VCaP (cell line): Measurements from ENCODE around the gene GJC1.

Experiments used
- H3K27ac ChIP-seq: fragments of 450-650 bp; 2 replicates; pipeline ENCODE4 v1.5.1; 2017
- CTCF ChIP-seq: fragments of 450-650 bp; conservative IDR thresholded peaks from 2 replicates; pipeline ENCODE4 v1.5.1; 2017; ENCODE audit warnings: mild to moderate bottlenecking, moderate library complexity

Gene GJC1

GRCh38 chr17:44796731-44797130 is 33.4 kb downstream of the GJC1 start:
- no peak for TF ChIP-seq CTCF
- no peak overlapping the region for H3K27ac ChIP-seq

GRCh38 chr17:44795928-44796327 is 34.2 kb downstream of the GJC1 start:
- no peak for TF ChIP-seq CTCF
- no peak overlapping the region for H3K27ac ChIP-seq

- TF ChIP-seq CTCF: no peak
- H3K27ac ChIP-seq: no peak overlapping the region
These were observed 34.7 kb downstream of the GJC1 start for GRCh38 chr17:44795421-44795820.

GRCh38 chr17:44794851-44795413 is 35.2 kb downstream of the GJC1 start:
- no peak for TF ChIP-seq CTCF
- H3K27ac ChIP-seq: no peak overlapping the region

- no peak for TF ChIP-seq CTCF
- no peak overlapping the region for H3K27ac ChIP-seq
These were observed 35.9 kb downstream of the GJC1 start for GRCh38 chr17:44793885-44794842.

- TF ChIP-seq CTCF: no peak
- no peak overlapping the region for H3K27ac ChIP-seq
These were observed 37.8 kb downstream of the GJC1 start for GRCh38 chr17:44792276-44792675.

- no peak for TF ChIP-seq CTCF
- no peak overlapping the region for H3K27ac ChIP-seq
These were observed 41.9 kb downstream of the GJC1 start for GRCh38 chr17:44788139-44788538.
